PFSK-1 (cell line): ENCODE results near the gene PLEKHM2.

Source experiments
- POLR2AphosphoS5 ChIP-seq: IDR thresholded peaks from 2 replicates; pipeline ENCODE4 v1.6.1; 2012; ENCODE audit warnings: low read depth, mild to moderate bottlenecking, control low read depth, low read length, moderate library complexity
- SIN3A ChIP-seq: IDR thresholded peaks from 2 replicates; pipeline ENCODE4 v1.6.1; 2012; ENCODE audit warnings: mild to moderate bottlenecking, low read length, moderate library complexity, borderline replicate concordance; ENCODE audit not compliant: insufficient read depth
- TAF1 ChIP-seq: IDR thresholded peaks from 2 replicates; pipeline ENCODE4 v1.6.1; 2012; ENCODE audit warnings: low read length, control low read depth, borderline replicate concordance; ENCODE audit not compliant: insufficient read depth
- TF ChIP-seq, protein P1 (sequence below), 2 experiments: IDR thresholded peaks; 2 replicates each; pipeline versions ENCODE4 v1.6.1 to v1.8.0; 2011 to 2012; ENCODE audit warnings: low read depth in 2 of 2, low read length in 2 of 2, control low read depth in 1 of 2, inconsistent platforms in 1 of 2, mild to moderate bottlenecking in 1 of 2, moderate library complexity in 1 of 2; ENCODE audit not compliant: insufficient read depth in 1 of 2

GRCh38 chr1:15753776-15754175 is 69.7 kb downstream of the PLEKHM2 start:
- TF ChIP-seq SIN3A = no peak
- TF ChIP-seq POLR2AphosphoS5 = no peak
- TF ChIP-seq TAF1 = no peak
- TF ChIP-seq, protein P1, sequence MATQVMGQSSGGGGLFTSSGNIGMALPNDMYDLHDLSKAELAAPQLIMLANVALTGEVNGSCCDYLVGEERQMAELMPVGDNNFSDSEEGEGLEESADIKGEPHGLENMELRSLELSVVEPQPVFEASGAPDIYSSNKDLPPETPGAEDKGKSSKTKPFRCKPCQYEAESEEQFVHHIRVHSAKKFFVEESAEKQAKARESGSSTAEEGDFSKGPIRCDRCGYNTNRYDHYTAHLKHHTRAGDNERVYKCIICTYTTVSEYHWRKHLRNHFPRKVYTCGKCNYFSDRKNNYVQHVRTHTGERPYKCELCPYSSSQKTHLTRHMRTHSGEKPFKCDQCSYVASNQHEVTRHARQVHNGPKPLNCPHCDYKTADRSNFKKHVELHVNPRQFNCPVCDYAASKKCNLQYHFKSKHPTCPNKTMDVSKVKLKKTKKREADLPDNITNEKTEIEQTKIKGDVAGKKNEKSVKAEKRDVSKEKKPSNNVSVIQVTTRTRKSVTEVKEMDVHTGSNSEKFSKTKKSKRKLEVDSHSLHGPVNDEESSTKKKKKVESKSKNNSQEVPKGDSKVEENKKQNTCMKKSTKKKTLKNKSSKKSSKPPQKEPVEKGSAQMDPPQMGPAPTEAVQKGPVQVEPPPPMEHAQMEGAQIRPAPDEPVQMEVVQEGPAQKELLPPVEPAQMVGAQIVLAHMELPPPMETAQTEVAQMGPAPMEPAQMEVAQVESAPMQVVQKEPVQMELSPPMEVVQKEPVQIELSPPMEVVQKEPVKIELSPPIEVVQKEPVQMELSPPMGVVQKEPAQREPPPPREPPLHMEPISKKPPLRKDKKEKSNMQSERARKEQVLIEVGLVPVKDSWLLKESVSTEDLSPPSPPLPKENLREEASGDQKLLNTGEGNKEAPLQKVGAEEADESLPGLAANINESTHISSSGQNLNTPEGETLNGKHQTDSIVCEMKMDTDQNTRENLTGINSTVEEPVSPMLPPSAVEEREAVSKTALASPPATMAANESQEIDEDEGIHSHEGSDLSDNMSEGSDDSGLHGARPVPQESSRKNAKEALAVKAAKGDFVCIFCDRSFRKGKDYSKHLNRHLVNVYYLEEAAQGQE (IDR thresholded peaks at IDR 0.05; ENCODE audit: insufficient read depth in 1 of 2, low read depth in 2 of 2, low read length in 2 of 2) = no peak
